HepG2 (cell line): ENCODE data around the gene MAJIN. TPM values are rescaled to one million over a fixed set of nuclear protein-coding genes. Genes with fewer than 3 reads are reported as not detected.

Experiments used
- ATAC-seq: fragments of 200-7000 bp; cut with Tn5 transposase; 3 replicates; pipeline ENCODE4 v1.9.1; 2020; ENCODE audit warnings: mild to moderate bottlenecking, moderate library complexity
- BruUV-seq: library from RNA; stranded (reverse); fragments of 400-500 nt; replicated peaks from 2 replicates; lab custom pipeline; 2021; lab: Mats Ljungman, UMichigan
- CTCF ChIA-PET: fragments of 300-600 bp; formaldehyde crosslinking; extraction: SDS; loops from one replicate; lab custom pipeline; 2021; ENCODE audit warnings: low total read pairs, inconsistent platforms, low intra/inter-chr PET ratio; lab: Yijun Ruan, JAX
- POLR2A ChIA-PET: fragments of 350-600 bp; sonication (Branson Sonifier 250); formaldehyde crosslinking; loops from one replicate; lab custom pipeline; 2020; ENCODE audit warnings: antibody characterized with exemption, inconsistent platforms; lab: Yijun Ruan, JAX
- DNase-seq: peaks from one replicate; pipeline ENCODE4 v3.0.0-alpha.2; 2015; ENCODE audit warnings: low spot score
- FAIRE-seq: peaks from 3 replicates; lab custom pipeline; 2011; peaks lifted over from hg19 to GRCh38; lab: Jason Lieb, UNC
- H2AFZ ChIP-seq: one replicate; pipeline ENCODE4 v1.6.1; 2011; ENCODE audit warnings: low read length, inconsistent platforms
- H3K27ac ChIP-seq: fragments of 300-600 bp; 3 replicates; pipeline ENCODE4 v1.8.0; 2011; ENCODE audit warnings: mixed run types, mild to moderate bottlenecking, mixed read lengths, low read length, inconsistent platforms; ENCODE audit not compliant: insufficient read depth; ENCODE audit errors: extremely low read length
- H3K27me3 ChIP-seq, 2 experiments: fragments of 200-600 bp in 1 of 2; 2 replicates in 1 of 2; 3 replicates in 1 of 2; pipeline versions ENCODE4 v1.6.0 to v1.8.0; 2011; ENCODE audit warnings: low read length in 2 of 2, mild to moderate bottlenecking in 2 of 2, moderate library complexity in 2 of 2, inconsistent platforms in 1 of 2; ENCODE audit not compliant: insufficient read depth in 2 of 2, control insufficient read depth in 1 of 2
- H3K36me3 ChIP-seq, 2 experiments: fragments of 200-600 bp in 1 of 2; replicated peaks in 1 of 2; 2 replicates in 1 of 2; 3 replicates in 1 of 2; pipeline versions ENCODE4 v1.5.1 to v1.8.0; 2011; ENCODE audit warnings: low read length in 2 of 2, inconsistent platforms in 1 of 2; ENCODE audit not compliant: insufficient read depth in 2 of 2, control insufficient read depth in 1 of 2
- H3K4me1 ChIP-seq: 2 replicates; pipeline ENCODE4 v1.5.1; 2012; ENCODE audit warnings: low read length, inconsistent platforms; ENCODE audit not compliant: insufficient read depth
- H3K4me2 ChIP-seq: 2 replicates; pipeline ENCODE4 v1.6.0; 2011; ENCODE audit warnings: low read depth, low read length, inconsistent platforms
- H3K4me3 ChIP-seq, 3 experiments: fragments of 200-600 bp in 1 of 3; sonication (generic), shearing (Covaris generic) in 1 of 3; replicated peaks in 1 of 3; 2 replicates each; pipeline ENCODE4 v1.5.1; 2011 to 2016; ENCODE audit warnings: low read length in 3 of 3, inconsistent platforms in 2 of 3, low read depth in 2 of 3, mild to moderate bottlenecking in 2 of 3, control low read depth in 1 of 3, mixed read lengths in 1 of 3; ENCODE audit not compliant: insufficient read depth in 1 of 3
- H3K79me2 ChIP-seq: one replicate; pipeline ENCODE4 v1.6.1; 2011; ENCODE audit warnings: low read length, inconsistent platforms; ENCODE audit not compliant: insufficient read depth
- H3K9ac ChIP-seq: 2 replicates; pipeline ENCODE4 v1.6.0; 2011; ENCODE audit warnings: mild to moderate bottlenecking, low read depth, low read length, inconsistent platforms; ENCODE audit not compliant: insufficient read depth
- H3K9me3 ChIP-seq: 2 replicates; pipeline ENCODE4 v1.5.1; 2012; ENCODE audit warnings: mild to moderate bottlenecking, low read length
- H4K20me1 ChIP-seq: 2 replicates; pipeline ENCODE4 v1.6.0; 2011; ENCODE audit warnings: inconsistent platforms, mild to moderate bottlenecking, low read length, moderate library complexity; ENCODE audit not compliant: insufficient read depth
- GMEB1 ChIP-seq: sonication (generic); formaldehyde crosslinking; IDR thresholded peaks from 2 replicates; pipeline ENCODE4 v1.5.1; 2020; ENCODE audit warnings: missing genetic modification reagents, mild to moderate bottlenecking, borderline replicate concordance
- HINFP ChIP-seq: sonication (generic); formaldehyde crosslinking; IDR thresholded peaks from 2 replicates; pipeline ENCODE4 v1.4.0; 2020; ENCODE audit warnings: low read depth, mild to moderate bottlenecking, missing genetic modification reagents
- MYC ChIP-seq: sonication (generic); formaldehyde crosslinking; IDR thresholded peaks from 2 replicates; pipeline ENCODE4 v1.9.0; 2021; ENCODE audit warnings: missing genetic modification reagents, borderline replicate concordance
- NFATC3 ChIP-seq: sonication (generic); formaldehyde crosslinking; IDR thresholded peaks from 2 replicates; pipeline ENCODE4 v1.5.1; 2020; ENCODE audit warnings: mild to moderate bottlenecking, missing genetic modification reagents
- SETDB1 ChIP-seq: sonication (generic); formaldehyde crosslinking; IDR thresholded peaks from 2 replicates; pipeline ENCODE4 v1.5.1; 2020; ENCODE audit warnings: missing genetic modification reagents, mild to moderate bottlenecking, borderline replicate concordance
- ZNF124 ChIP-seq: sonication (generic); formaldehyde crosslinking; IDR thresholded peaks from 2 replicates; pipeline ENCODE4 v1.4.0; 2020; ENCODE audit warnings: missing genetic modification reagents
- ZNF18 ChIP-seq: sonication (generic); formaldehyde crosslinking; IDR thresholded peaks from 2 replicates; pipeline ENCODE4 v1.8.0; 2022; ENCODE audit warnings: mild to moderate bottlenecking, missing genetic modification reagents; ENCODE audit not compliant: insufficient replicate concordance
- ZNF256 ChIP-seq: sonication (generic); formaldehyde crosslinking; conservative IDR thresholded peaks from 2 replicates; pipeline ENCODE4 v1.4.0; 2020; ENCODE audit warnings: missing genetic modification reagents
- ZNF367 ChIP-seq: sonication (generic); formaldehyde crosslinking; IDR thresholded peaks from 2 replicates; pipeline ENCODE4 v1.4.0; 2020; ENCODE audit warnings: missing genetic modification reagents, borderline replicate concordance
- ZNF792 ChIP-seq: IDR thresholded peaks from 2 replicates; pipeline ENCODE4 v1.6.1; 2016
- WGBS: methylation state at CpG from one replicate; pipeline ENCODE4 v1.1.6; 2017; ENCODE audit warnings: low lambda C conversion rate; 5-methylcytosine and 5-hydroxymethylcytosine counted together
- in situ Hi-C: cut with HindIII; loops from 2 replicates; pipeline ENCODE4 v1.10.0; 2017; ENCODE audit warnings: low pct_unique_long_range_greater_than_20kb; ENCODE audit not compliant: extremely low pct_ligation_motif_present
- intact Hi-C: fragments of 100-400 bp; cut with micrococcal nuclease; formaldehyde crosslinking; loops from one replicate; pipeline ENCODE4 v1.10.0; 2022; ENCODE audit not compliant: unreplicated experiment
- polyA plus RNA-seq, 8 experiments: library from polyadenylated mRNA; depleted of rRNA in 3 of 8; stranded (reverse) in 7 of 8; unstranded in 1 of 8; fragments of >200 nt; fragmentation: Illumina TruSeq in 4 of 8; extraction: Trizol in 4 of 8; gene quantifications; 2 replicates each; pipeline versions ENCODE4 v1.2.1 to v1.2.3, GENCODE V29; 2011 to 2016; ENCODE audit warnings: low read depth in 4 of 8, missing spikeins in 1 of 8, mixed read lengths in 1 of 8; ENCODE audit not compliant: insufficient read depth in 1 of 8
- total RNA-seq, 5 experiments: library from RNA; depleted of rRNA; stranded (reverse); fragments of >200 nt; fragmentation: Illumina TruSeq; extraction: Trizol; gene quantifications; 2 replicates each; pipeline ENCODE4 v1.2.3, GENCODE V29; 2016; ENCODE audit warnings: low read depth in 1 of 5

MAJIN gene
- total and polyA plus RNA-seq, 2 of the 13 experiments (the other 11 are each of a cell fraction or from before 2014, with no cell fraction given), result not detected

- POLR2A ChIA-PET, result no interaction called here
- no peak for FAIRE-seq
- no peak overlapping the region for H3K4me3 ChIP-seq
Measured at GRCh38 chr11:64929625-64930024, 42.3 kb downstream of the MAJIN start.

More at GRCh38 chr11:64929625-64930024, 42.3 kb downstream of the MAJIN start:
- H3K9ac ChIP-seq, result no peak overlapping the region
- no peaks in the 10 kb centered on the region for H3K79me2 ChIP-seq
- 90% methylated on average over 7 of the region's 7 CpGs for WGBS
- H3K27ac ChIP-seq, result no peak overlapping the region
- CTCF ChIA-PET, result no interaction called here
- H3K27me3 ChIP-seq, result no peaks in the 10 kb centered on the region; a peak in 1 of 5 replicates
- ATAC-seq (no peak), DNase-seq (no peak)
- no peak overlapping the region for H3K4me2 ChIP-seq
- no peaks in the 10 kb centered on the region for H4K20me1 ChIP-seq
- H3K9me3 ChIP-seq, result no peaks in the 10 kb centered on the region
- in situ Hi-C loops (no loop called here), intact Hi-C loops (no loop called here)
- no peak overlapping the region for H2AFZ ChIP-seq
- no peak for TF ChIP-seq GMEB1
- TF ChIP-seq NFATC3 (CRISPR knock-in tag), result no peak
- no peak for TF ChIP-seq ZNF124 (CRISPR knock-in tag)
- TF ChIP-seq MYC, result no peak
- no peak for TF ChIP-seq SETDB1 (CRISPR knock-in tag)
- TF ChIP-seq HINFP (CRISPR knock-in tag), result no peak
- TF ChIP-seq ZNF256 (CRISPR knock-in tag), result no peak
- TF ChIP-seq ZNF18 (CRISPR knock-in tag), result no peak
- no peak for TF ChIP-seq ZNF367 (CRISPR knock-in tag)
- no peak for TF ChIP-seq ZNF792
- H3K4me1 ChIP-seq, result peaks cover 30% of the 10 kb centered on the region
- peaks cover 0 to 1% of the 10 kb centered on the region in 2 experiments; a peak in 1 of 5 replicates for H3K36me3 ChIP-seq
- no TSS peak for BruUV-seq
